Neuronal stem cell (in vitro differentiated cells): ENCODE results near the gene TMCO4.
A peak's percentile ranks its signal among the peaks of the same experiment; 100 is the strongest.

ENCODE experiments used
- DNase-seq: peaks from one replicate; pipeline ENCODE4 v3.0.0-alpha.2; 2013; ENCODE audit warnings: low spot score
- H2AFZ ChIP-seq: one replicate; pipeline ENCODE4 v1.6.1; 2013; ENCODE audit warnings: mild to moderate bottlenecking, low read length, inconsistent platforms
- H2AK5ac ChIP-seq: 2 replicates; pipeline ENCODE4 v1.6.1; 2013; ENCODE audit warnings: low read depth, mild to moderate bottlenecking, inconsistent platforms, low read length, moderate library complexity, mixed read lengths
- H2BK120ac ChIP-seq: 2 replicates; pipeline ENCODE4 v1.6.1; 2013; ENCODE audit warnings: low read depth, mild to moderate bottlenecking, inconsistent platforms, low read length, moderate library complexity, mixed read lengths
- H2BK12ac ChIP-seq: one replicate; pipeline ENCODE4 v1.6.1; 2013; ENCODE audit warnings: low read length, inconsistent platforms
- H2BK15ac ChIP-seq: 2 replicates; pipeline ENCODE4 v1.6.1; 2013; ENCODE audit warnings: mild to moderate bottlenecking, low read length, inconsistent platforms, mixed read lengths
- H2BK5ac ChIP-seq: one replicate; pipeline ENCODE4 v1.6.1; 2013; ENCODE audit warnings: inconsistent platforms, mild to moderate bottlenecking, low read length, moderate library complexity
- H3K14ac ChIP-seq: one replicate; pipeline ENCODE4 v1.6.1; 2013; ENCODE audit warnings: low read length, inconsistent platforms
- H3K18ac ChIP-seq: 2 replicates; pipeline ENCODE4 v1.6.1; 2013; ENCODE audit warnings: low read length, inconsistent platforms
- H3K23ac ChIP-seq: 2 replicates; pipeline ENCODE4 v1.6.1; 2013; ENCODE audit warnings: low read depth, mild to moderate bottlenecking, mixed read lengths, low read length, inconsistent platforms; ENCODE audit not compliant: poor library complexity
- H3K27ac ChIP-seq: replicated peaks from 3 replicates; pipeline ENCODE4 v1.5.1; 2013; ENCODE audit warnings: low read length, inconsistent platforms
- H3K27me3 ChIP-seq, 3 experiments: 2 replicates each; pipeline ENCODE4 v1.6.1; 2013; ENCODE audit warnings: low read length in 3 of 3, mild to moderate bottlenecking in 2 of 3, inconsistent platforms in 1 of 3, low read depth in 1 of 3, mixed read lengths in 1 of 3, moderate library complexity in 1 of 3; ENCODE audit not compliant: control insufficient read depth in 3 of 3, insufficient read depth in 3 of 3
- H3K36me3 ChIP-seq, 2 donors: replicated peaks in 1 of 2; 2 replicates each; pipeline ENCODE4 v1.6.1; 2013; ENCODE audit warnings: low read length in 2 of 2; ENCODE audit not compliant: control insufficient read depth in 2 of 2, insufficient read depth in 2 of 2
- H3K4ac ChIP-seq: 2 replicates; pipeline ENCODE4 v1.6.1; 2013; ENCODE audit warnings: inconsistent platforms, mild to moderate bottlenecking, low read length, moderate library complexity
- H3K4me1 ChIP-seq, 2 donors: 1 replicate in 1 of 2; 2 replicates in 1 of 2; pipeline ENCODE4 v1.6.1; 2013; ENCODE audit warnings: low read length in 2 of 2, low read depth in 1 of 2; ENCODE audit not compliant: control insufficient read depth in 2 of 2, insufficient read depth in 1 of 2
- H3K4me2 ChIP-seq: one replicate; pipeline ENCODE4 v1.6.1; 2013; ENCODE audit warnings: mild to moderate bottlenecking, low read length, inconsistent platforms; ENCODE audit not compliant: insufficient read depth, poor library complexity, severe bottlenecking
- H3K4me3 ChIP-seq, 2 donors: 2 replicates each; pipeline ENCODE4 v1.5.1; 2013; ENCODE audit warnings: low read length in 2 of 2, mild to moderate bottlenecking in 2 of 2, inconsistent platforms in 1 of 2, moderate library complexity in 1 of 2
- H3K79me1 ChIP-seq: one replicate; pipeline ENCODE4 v1.6.1; 2013; ENCODE audit warnings: low read depth, mild to moderate bottlenecking, inconsistent platforms, low read length, moderate library complexity
- H3K9ac ChIP-seq: one replicate; pipeline ENCODE4 v1.6.1; 2013; ENCODE audit warnings: mild to moderate bottlenecking, low read depth, low read length, inconsistent platforms; ENCODE audit not compliant: poor library complexity
- H3K9me3 ChIP-seq, 2 donors: replicated peaks in 1 of 2; 2 replicates each; pipeline versions ENCODE3 to v1.6.1; 2013; ENCODE audit warnings: low read length in 2 of 2, mild to moderate bottlenecking in 2 of 2, inconsistent platforms in 1 of 2, low read depth in 1 of 2, mixed read lengths in 1 of 2, moderate library complexity in 1 of 2; ENCODE audit not compliant: control insufficient read depth in 2 of 2, insufficient read depth in 1 of 2
- H4K8ac ChIP-seq: one replicate; pipeline ENCODE4 v1.6.1; 2013; ENCODE audit warnings: low read depth, mild to moderate bottlenecking, inconsistent platforms, low read length, moderate library complexity
- H4K91ac ChIP-seq: one replicate; pipeline ENCODE4 v1.6.1; 2013; ENCODE audit warnings: low read length, low read depth, mild to moderate bottlenecking, inconsistent platforms; ENCODE audit not compliant: poor library complexity
- WGBS, 2 donors: extraction: QIAGEN DNeasy Blood & Tissue Kit; methylation state at CpG; one replicate each; pipeline ENCODE4 v1.1.7; 2013; ENCODE audit warnings: missing lambda C conversion rate in 2 of 2, mixed read lengths in 1 of 2; ENCODE audit not compliant: insufficient read length in 2 of 2, insufficient replicate concordance in 1 of 2; ENCODE audit errors: extremely low coverage in 2 of 2; 5-methylcytosine and 5-hydroxymethylcytosine counted together

TMCO4 gene

GRCh38 chr1:19786988-19787423 lies 12.7 kb downstream of the TMCO4 start:
- Histone ChIP-seq H3K4me3 (no peak overlapping the region), H2BK15ac (no peak overlapping the region), H2BK5ac (no peak overlapping the region), H2BK12ac (no peak overlapping the region), H3K18ac (peak overlapping the region; percentile 45), H2AK5ac (no peak overlapping the region), H3K27me3 (peaks cover 0 to 33% (median 0%) of the 10 kb centered on the region in 3 experiments), H3K4ac (no peak overlapping the region), H3K14ac (no peak overlapping the region), H3K9me3 (no peaks in the 10 kb centered on the region), H3K4me2 (no peak overlapping the region), H3K23ac (no peak overlapping the region), H3K4me1 (no peaks in the 10 kb centered on the region), H4K91ac (no peak overlapping the region), H3K36me3 (no peaks in the 10 kb centered on the region), H2BK120ac (no peak overlapping the region), H3K79me1 (no peaks in the 10 kb centered on the region), H2AFZ (no peak overlapping the region), H3K9ac (no peak overlapping the region), H3K27ac (no peak overlapping the region), H4K8ac (no peak overlapping the region)
- no peak for DNase-seq
- WGBS, 2 donors, result no CpG with 5 or more reads among the region's 9 CpGs

GRCh38 chr1:19785660-19786059 lies 14.1 kb downstream of the TMCO4 start:
- no peak overlapping the region for H3K18ac ChIP-seq
- H2BK15ac ChIP-seq, result no peak overlapping the region
- no peak overlapping the region for H3K4ac ChIP-seq
- H3K4me3 ChIP-seq, result no peak overlapping the region
- H3K9ac ChIP-seq, result no peak overlapping the region
- no peak overlapping the region for H3K23ac ChIP-seq
- H3K36me3 ChIP-seq, result no peaks in the 10 kb centered on the region
- no peaks in the 10 kb centered on the region for H3K4me1 ChIP-seq
- H3K14ac ChIP-seq, result no peak overlapping the region
- no peak overlapping the region for H2BK12ac ChIP-seq
- no peak overlapping the region for H4K8ac ChIP-seq
- no peak overlapping the region for H2BK120ac ChIP-seq
- H3K27me3 ChIP-seq, result peaks cover 0 to 34% (median 0%) of the 10 kb centered on the region in 3 experiments
- WGBS, 2 donors, result no CpG with 5 or more reads among the region's 4 CpGs
- H3K9me3 ChIP-seq, result no peaks in the 10 kb centered on the region
- no peak overlapping the region for H4K91ac ChIP-seq
- H3K4me2 ChIP-seq, result no peak overlapping the region
- no peaks in the 10 kb centered on the region for H3K79me1 ChIP-seq
- H3K27ac ChIP-seq, result no peak overlapping the region
- no peak for DNase-seq
- H2BK5ac ChIP-seq, result no peak overlapping the region
- H2AK5ac ChIP-seq, result no peak overlapping the region
- no peak overlapping the region for H2AFZ ChIP-seq

GRCh38 chr1:19780267-19780877 lies 19.3 kb downstream of the TMCO4 start:
- no peak overlapping the region for H3K9ac ChIP-seq
- H3K4me3 ChIP-seq, result peak overlapping the region in 1 of 2 donors; percentile 9
- no peaks in the 10 kb centered on the region for H3K4me1 ChIP-seq
- no CpG with 5 or more reads among the region's 11 CpGs for WGBS, 2 donors
- H4K91ac ChIP-seq, result no peak overlapping the region
- H2BK15ac ChIP-seq, result no peak overlapping the region
- no peaks in the 10 kb centered on the region for H3K9me3 ChIP-seq
- no peak overlapping the region for H2AK5ac ChIP-seq
- H3K23ac ChIP-seq, result no peak overlapping the region
- peaks cover 0 to 20% (median 0%) of the 10 kb centered on the region in 3 experiments for H3K27me3 ChIP-seq
- H2BK12ac ChIP-seq, result no peak overlapping the region
- no peaks in the 10 kb centered on the region for H3K79me1 ChIP-seq
- no peak overlapping the region for H3K4me2 ChIP-seq
- no peak overlapping the region for H2BK120ac ChIP-seq
- no peak overlapping the region for H4K8ac ChIP-seq
- no peak overlapping the region for H3K14ac ChIP-seq
- H2AFZ ChIP-seq, result no peak overlapping the region
- no peak overlapping the region for H2BK5ac ChIP-seq
- no peak overlapping the region for H3K18ac ChIP-seq
- H3K27ac ChIP-seq, result no peak overlapping the region
- H3K4ac ChIP-seq, result no peak overlapping the region
- no peak for DNase-seq
- H3K36me3 ChIP-seq, result no peaks in the 10 kb centered on the region

- H2BK12ac ChIP-seq, result no peak overlapping the region
- WGBS, 2 donors, result no CpG with 5 or more reads among the region's 4 CpGs
- no peaks in the 10 kb centered on the region for H3K36me3 ChIP-seq
- H2AFZ ChIP-seq, result no peak overlapping the region
- no peak overlapping the region for H3K23ac ChIP-seq
- H2BK5ac ChIP-seq, result no peak overlapping the region
- H3K9me3 ChIP-seq, result no peaks in the 10 kb centered on the region
- H2AK5ac ChIP-seq, result no peak overlapping the region
- peaks cover 0 to 11% (median 0%) of the 10 kb centered on the region in 3 experiments for H3K27me3 ChIP-seq
- no peak overlapping the region for H3K14ac ChIP-seq
- no peaks in the 10 kb centered on the region for H3K79me1 ChIP-seq
- H4K8ac ChIP-seq, result no peak overlapping the region
- H4K91ac ChIP-seq, result no peak overlapping the region
- H2BK120ac ChIP-seq, result no peak overlapping the region
- no peak overlapping the region for H3K27ac ChIP-seq
- DNase-seq, result no peak
- no peak overlapping the region for H3K4me3 ChIP-seq
- H3K4ac ChIP-seq, result no peak overlapping the region
- no peak overlapping the region for H3K9ac ChIP-seq
- no peak overlapping the region for H2BK15ac ChIP-seq
- no peak overlapping the region for H3K4me2 ChIP-seq
- H3K18ac ChIP-seq, result no peak overlapping the region
- no peaks in the 10 kb centered on the region for H3K4me1 ChIP-seq
Measured at GRCh38 chr1:19776933-19777332, 22.8 kb downstream of the TMCO4 start.
